GM21360 (cell line): ENCODE data around the gene RHOB.
"Not testable (repeated sequence)": the region's sequence is repeated elsewhere in the genome, so short reads cannot be mapped to it uniquely, and the experiment has no call there.

ENCODE experiments used
- ATAC-seq: cut with Tn5 transposase; IDR thresholded peaks from one replicate; pipeline ENCODE4 v1.9.1; 2021; ENCODE audit warnings: mild to moderate bottlenecking, moderate library complexity; ENCODE audit not compliant: unreplicated experiment

Gene RHOB

GRCh38 chr2:20422402-20423271 lies 24.2 kb upstream of the RHOB start:
- no peak for ATAC-seq

GRCh38 chr2:20423359-20423758 lies 23.5 kb upstream of the RHOB start:
- no peak for ATAC-seq

- ATAC-seq, result no peak
These were observed 23.0 kb upstream of the RHOB start for GRCh38 chr2:20423847-20424246.

- ATAC-seq, result peak; percentile 40
These were observed 22.3 kb upstream of the RHOB start for GRCh38 chr2:20424300-20425290.

- no peak for ATAC-seq
These were observed 21.4 kb upstream of the RHOB start for GRCh38 chr2:20425371-20425881.

- ATAC-seq, result no peak
These were observed 21.0 kb upstream of the RHOB start for GRCh38 chr2:20425884-20426283.

GRCh38 chr2:20427931-20428526 lies 18.8 kb upstream of the RHOB start:
- no peak for ATAC-seq

GRCh38 chr2:20428717-20429490 lies 18.0 kb upstream of the RHOB start:
- ATAC-seq, result no peak

GRCh38 chr2:20429528-20429927 lies 17.3 kb upstream of the RHOB start:
- peak; percentile 56 for ATAC-seq

GRCh38 chr2:20430035-20430434 lies 16.8 kb upstream of the RHOB start:
- no peak for ATAC-seq

GRCh38 chr2:20430461-20431300 lies 16.2 kb upstream of the RHOB start:
- no peak for ATAC-seq

GRCh38 chr2:20431301-20431698 lies 15.6 kb upstream of the RHOB start:
- ATAC-seq, result no peak

GRCh38 chr2:20431772-20432171 lies 15.1 kb upstream of the RHOB start:
- ATAC-seq, result no peak

GRCh38 chr2:20432714-20433113 lies 14.2 kb upstream of the RHOB start:
- no peak for ATAC-seq

GRCh38 chr2:20433249-20433648 lies 13.6 kb upstream of the RHOB start:
- ATAC-seq, result no peak

- ATAC-seq, result no peak
These were observed 12.8 kb upstream of the RHOB start for GRCh38 chr2:20433946-20434553.

GRCh38 chr2:20434588-20435294 lies 12.1 kb upstream of the RHOB start:
- no peak for ATAC-seq

GRCh38 chr2:20435456-20435855 lies 11.4 kb upstream of the RHOB start:
- ATAC-seq, result not testable (repeated sequence)
